NCI-H1105 (cell line): ENCODE results near the gene WDR38.
A peak's percentile ranks its signal among the peaks of the same experiment; 100 is the strongest.

Source experiments
- DNase-seq: peaks from one replicate; lab custom pipeline; 2025; lab: John Stamatoyannopoulos, UW

WDR38 gene, protein sequence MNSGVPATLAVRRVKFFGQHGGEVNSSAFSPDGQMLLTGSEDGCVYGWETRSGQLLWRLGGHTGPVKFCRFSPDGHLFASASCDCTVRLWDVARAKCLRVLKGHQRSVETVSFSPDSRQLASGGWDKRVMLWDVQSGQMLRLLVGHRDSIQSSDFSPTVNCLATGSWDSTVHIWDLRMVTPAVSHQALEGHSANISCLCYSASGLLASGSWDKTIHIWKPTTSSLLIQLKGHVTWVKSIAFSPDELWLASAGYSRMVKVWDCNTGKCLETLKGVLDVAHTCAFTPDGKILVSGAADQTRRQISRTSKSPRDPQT

DNA sequence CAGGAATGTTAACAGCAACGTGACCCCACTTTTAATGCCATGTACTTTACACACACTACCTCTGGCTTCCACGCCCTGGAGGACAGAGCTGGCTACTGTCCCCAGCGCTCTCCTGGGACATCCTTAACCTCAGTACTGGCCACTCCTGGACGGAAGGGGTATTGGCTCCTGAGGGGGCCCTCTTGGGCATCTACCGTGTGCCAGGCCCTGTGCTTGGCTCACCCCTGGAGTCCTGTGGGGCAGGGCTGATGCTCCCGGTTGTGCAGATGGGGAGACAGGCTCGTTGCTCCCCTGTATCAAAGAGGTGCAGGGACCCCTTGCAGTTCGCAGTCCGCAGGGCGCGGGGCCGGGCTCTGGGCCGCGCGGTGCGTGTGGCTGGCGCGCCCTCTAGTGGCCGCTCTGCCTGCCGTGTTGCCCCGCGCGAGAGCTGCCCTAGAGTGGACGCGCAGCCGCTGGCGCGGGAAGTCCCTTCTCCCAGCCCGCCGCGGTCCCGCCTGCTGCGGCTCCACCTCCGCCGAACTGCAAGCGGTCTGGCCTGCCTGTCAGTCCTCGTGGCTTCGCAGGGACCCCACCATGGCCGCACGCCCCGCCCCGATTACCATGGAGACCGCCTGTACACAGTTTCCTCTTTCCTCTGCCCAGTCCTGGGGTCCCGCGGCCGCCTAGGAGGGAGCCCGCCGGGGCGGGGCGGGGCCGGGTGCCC is at the start of gene WDR38:
Gene WDR38, plus strand, starts transcription at position 632 of the 703 bp plus-strand sequence. CDS start 72 bp downstream, outside the sequence.
- peak; percentile 47 for DNase-seq

DNA sequence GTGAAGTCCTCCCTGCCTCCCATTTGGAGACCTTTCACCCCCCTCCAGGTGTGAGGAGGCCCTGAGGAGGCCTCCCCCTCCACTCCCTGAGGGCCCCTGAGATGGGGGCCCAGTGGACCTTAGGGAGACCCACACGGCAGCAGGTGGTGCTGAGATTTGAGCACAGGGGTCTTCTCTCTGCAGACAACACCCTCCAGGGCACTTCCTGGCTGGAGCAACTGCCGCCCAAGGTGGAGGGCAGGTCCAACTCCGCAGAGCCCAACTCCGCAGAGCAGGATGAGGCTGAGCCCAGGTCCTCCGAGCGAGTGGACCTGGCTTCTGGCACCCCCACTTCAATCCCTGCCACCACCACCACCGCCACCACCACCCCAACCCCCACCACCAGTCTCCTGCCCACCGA is 49.3 kb upstream of the WDR38 start:
- no peak for DNase-seq

DNA sequence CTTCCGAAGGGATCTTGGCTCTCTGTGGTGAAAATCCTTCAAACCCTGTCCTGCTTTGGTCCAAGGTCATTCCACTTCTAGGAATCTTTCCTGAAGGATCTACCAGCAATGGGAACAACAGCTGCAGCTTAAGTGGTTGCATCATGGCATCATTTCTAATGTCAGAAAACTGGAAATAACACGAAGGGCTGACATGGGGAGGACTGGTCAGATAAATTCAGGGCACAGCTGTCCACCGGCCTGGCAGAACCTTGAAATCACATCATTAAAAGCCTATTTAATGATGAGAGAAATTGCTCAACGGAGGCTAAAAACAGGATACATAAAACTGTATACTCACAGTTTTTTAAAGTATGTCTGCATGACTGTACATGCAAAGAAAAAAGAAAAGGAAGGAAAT is 48.1 kb upstream of the WDR38 start:
- DNase-seq = no peak

DNA sequence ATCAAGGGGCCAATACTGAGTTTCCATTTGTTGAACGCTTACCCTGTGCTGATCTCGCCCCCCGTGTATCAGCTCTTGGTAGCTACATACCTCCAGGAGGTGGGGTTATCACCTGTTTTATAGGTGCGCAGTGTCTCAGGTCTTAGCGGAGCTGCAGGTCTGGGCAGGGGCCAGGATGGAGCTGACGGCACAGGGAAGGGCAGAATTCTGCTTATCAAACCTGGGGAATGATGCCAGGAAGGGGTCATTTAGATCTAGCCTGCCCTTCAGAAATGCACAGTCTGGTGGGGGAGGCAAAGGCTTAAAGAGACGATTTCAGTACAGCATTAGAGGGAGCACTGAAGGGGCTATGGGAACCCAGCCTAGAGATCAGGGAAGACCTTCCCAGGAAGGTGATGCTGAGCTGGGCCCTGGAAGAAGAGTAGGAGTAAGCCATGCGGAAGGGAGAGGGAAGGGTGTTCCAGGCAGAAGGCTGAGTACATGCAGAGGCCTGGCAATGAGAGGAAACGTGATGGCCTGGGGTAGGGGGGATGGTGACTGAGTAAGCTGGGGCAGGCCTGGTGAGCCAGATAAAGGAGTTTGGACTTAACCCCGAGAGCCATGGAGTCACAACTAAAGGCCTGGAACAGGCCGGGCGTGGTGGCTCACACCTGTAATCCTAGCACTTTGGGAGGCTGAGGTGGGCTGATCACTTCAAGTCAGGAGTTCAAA is 44.9 kb upstream of the WDR38 start:
- DNase-seq = no peak

DNA sequence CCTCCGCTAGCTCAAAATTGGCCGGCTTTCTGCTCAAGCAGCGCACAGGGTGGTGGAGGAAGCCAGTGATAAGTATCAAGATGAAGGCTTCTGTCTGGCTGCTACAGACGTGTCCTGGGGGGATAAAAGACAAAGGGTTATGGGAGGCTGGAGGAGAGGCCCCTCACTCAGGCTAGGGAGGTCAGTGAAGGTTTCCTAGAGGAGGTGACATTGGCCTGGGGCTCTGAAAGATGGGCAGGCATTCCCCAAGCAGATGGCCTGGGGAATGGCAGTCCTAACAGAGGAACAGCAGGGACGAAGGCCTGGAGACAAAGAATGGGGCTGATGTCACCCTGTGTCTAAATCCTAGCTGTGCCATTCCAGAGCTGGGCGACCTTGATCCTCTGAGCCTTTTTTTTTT is 44.0 kb upstream of the WDR38 start:
- DNase-seq = no peak

DNA sequence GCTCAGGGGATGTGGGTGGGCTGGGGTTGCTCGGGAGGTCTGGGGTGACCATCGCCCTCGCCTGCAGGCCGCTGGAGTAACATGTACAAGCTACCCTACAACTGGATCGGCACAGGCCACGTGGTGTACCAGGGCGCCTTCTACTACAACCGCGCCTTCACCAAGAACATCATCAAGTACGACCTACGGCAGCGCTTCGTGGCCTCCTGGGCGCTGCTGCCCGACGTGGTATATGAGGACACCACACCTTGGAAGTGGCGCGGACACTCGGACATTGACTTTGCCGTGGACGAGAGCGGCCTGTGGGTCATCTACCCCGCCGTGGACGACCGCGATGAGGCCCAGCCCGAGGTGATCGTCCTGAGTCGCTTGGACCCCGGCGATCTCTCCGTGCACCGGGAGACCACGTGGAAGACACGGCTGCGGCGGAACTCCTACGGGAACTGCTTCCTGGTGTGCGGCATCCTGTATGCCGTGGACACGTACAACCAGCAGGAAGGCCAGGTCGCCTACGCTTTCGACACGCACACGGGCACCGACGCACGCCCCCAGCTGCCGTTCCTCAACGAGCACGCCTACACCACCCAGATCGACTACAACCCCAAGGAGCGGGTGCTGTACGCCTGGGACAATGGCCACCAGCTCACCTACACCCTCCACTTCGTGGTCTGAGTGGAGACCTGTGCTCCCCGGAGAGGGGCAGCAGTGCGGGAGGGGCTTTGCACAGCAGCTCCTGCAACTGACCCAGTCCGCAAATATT is 43.3 kb upstream of the WDR38 start:
- no peak for DNase-seq

DNA sequence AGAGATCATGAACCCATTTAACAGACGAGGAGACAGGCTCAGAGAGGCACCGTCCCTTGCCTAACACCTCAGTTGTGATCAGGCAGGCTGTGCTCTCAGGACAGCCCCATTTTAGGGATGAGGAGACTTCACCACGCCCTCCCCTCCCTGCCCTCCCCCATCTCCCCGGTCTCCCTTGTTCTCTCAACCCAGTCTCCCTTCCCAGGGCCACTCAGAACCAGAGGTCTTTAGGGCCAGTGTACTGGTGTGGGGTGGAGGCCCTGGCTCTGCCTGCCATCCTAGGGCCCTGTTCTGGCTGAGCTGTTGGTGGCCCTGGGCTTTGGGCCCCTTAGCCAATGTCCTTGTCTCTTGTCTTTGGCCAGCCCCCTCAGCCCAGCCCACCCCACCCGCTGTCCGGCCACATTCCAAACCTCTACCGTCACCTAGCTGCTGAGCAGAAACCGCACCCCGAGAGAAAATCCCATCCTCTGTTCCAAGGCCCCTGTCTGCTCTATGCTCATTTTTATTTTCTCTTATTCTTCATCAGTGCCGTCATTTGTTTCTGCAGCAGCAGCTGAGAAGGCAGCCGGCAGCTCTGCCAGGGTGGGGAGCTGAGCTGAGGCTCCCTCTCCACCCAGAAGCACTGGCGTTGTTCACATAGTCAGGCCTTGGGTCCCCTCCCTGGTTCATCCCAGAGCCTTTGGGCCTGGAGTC is 42.5 kb upstream of the WDR38 start:
- no peak for DNase-seq

DNA sequence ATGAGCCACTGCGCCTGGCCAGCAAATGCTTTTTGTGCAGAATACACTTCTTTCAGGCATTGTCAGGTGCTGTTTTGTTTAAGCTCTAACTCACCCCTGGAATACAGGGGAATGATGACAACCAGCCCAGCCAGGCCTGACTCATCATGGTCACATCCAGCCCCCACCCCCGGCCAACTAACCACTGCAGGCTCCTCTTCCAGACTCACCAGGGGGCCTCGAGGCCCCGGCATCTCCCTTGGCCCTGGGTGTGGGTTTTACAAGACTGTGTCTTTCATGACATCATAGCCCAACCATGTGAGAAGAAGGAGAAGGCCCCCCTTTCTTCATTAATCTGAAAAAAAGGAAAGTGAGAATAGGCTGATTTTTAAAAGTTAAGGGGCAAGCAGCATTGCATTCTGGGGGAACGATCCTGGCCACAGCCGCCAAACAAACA is 40.8 kb upstream of the WDR38 start:
- DNase-seq = no peak

DNA sequence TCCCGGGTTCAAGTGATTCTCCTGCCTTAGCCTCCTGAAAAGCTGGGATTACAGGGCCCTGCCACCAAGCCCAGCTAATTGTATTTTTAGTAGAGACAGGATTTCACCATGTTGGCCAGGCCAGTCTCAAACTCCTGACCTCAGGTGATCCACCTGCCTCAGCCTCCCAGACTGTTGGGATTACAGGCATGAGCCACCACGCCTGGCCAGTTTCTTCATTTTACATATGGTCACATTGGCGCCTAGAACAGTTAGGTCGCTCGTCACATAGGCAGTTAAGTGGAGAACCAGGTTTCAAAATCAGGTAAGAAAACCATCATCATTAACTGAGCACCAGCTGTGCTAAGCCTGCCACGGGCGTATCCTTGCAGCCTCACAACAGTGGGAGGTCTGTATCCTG is 40.2 kb upstream of the WDR38 start:
- DNase-seq = no peak

DNA sequence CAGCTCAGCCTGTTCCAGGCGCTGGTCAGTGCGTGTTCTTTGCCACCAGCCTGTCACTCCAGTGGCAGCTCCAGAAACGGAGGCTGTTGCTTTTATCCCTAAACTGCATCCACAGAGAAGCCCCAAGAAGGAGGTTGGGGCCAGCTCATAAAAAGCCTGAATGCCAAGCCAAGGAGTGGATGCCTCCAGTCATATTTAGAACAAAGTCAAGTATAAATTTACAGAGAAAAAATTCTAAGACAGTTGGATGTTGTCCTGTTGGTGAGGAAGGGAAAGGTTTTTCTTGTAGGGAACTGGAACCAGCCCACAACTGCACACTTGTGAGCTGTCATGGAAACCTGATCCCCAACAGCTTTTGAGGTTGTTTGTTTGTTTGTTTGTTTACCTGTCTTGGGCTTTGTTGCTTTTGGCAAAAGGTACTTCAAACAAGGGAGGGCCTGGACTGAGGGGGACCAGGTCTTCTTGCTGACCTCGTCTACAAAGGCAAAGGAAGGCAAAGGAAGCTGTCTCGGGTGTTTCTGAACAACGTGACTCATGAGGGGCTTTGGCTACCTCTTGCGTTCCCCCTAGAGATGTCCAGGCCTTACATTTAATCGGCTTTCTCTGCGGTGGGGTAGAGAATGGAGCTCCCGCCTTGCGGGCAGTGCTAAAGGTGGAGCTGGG is 39.6 kb upstream of the WDR38 start:
- DNase-seq = no peak

DNA sequence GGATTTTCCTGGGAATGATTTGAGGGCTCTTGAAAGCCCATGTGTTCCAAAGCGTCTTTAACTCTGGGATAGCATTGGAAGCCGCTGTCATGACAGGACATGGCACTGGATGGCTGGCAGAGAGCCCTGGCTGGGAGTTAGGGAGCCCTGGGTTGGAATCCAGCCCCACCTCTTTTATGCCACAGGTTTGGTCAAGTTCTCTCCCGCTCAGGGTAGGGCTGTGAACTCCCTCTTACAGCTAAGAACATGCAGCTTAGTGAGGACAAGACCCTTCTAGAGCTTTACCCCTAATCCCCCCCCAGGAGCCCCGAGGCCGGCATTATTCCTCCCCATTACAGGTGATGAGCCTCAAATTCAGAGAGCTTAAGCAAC is 39.1 kb upstream of the WDR38 start:
- no peak for DNase-seq

DNA sequence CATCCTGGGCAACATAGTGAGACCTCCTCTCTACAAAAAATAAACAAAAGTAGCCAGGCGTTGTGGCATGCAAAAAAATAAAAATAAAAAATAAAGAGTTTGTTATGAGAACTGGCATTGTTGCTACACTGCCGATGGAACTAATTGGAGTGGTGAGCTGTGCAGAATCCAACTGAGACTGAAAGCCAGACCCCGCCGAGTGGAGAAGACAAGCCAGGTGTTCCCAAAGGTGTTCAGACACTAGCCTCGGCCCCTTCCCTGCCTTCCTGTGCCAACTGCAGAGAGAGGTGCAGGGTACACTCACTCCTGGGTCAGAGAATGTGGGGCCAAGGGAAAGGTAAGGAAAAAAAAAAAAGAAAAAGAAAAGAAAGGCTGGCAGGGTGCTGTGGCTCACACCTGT is 37.7 kb upstream of the WDR38 start:
- DNase-seq = no peak

DNA sequence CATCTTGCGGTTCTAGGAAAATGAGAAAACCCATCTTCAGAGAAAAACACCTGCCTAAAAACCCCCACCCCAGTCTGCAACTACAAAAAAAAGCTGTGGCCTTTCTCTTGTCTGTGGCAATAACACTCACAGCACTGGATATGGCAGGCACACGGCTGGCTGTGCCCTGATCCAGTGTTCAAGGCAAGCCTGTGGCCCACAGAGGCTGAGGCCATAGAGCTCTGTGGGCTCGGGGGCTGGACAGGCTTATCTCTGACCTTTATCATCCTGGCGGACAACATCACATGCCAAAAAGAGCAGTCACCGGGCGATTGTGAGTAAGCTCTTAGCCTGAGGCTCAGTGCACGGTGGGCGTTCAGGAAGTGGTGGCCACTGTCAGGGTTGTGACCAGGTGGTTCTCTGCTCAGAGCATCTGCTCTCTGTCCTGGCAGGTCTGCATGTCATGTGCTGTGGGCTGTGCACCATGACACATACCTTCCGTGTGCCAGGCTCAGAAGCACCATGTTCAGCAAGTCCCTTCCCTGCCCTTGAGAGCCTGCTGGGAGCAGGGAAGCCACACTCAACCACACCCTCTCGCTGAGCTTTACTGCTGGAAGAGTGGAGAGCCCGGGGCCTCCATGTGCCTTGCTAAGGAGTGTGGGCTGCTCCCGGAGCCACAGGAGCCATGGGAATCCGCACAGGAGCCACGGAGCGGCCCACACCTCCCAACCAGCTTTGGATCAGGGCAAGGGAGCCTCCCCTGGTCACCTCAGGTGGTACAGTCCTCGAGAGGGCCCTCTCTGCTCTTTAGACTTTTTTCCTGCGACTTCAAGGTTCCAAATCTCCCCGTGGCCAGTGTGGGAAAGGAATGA is 34.6 kb upstream of the WDR38 start:
- DNase-seq = no peak

DNA sequence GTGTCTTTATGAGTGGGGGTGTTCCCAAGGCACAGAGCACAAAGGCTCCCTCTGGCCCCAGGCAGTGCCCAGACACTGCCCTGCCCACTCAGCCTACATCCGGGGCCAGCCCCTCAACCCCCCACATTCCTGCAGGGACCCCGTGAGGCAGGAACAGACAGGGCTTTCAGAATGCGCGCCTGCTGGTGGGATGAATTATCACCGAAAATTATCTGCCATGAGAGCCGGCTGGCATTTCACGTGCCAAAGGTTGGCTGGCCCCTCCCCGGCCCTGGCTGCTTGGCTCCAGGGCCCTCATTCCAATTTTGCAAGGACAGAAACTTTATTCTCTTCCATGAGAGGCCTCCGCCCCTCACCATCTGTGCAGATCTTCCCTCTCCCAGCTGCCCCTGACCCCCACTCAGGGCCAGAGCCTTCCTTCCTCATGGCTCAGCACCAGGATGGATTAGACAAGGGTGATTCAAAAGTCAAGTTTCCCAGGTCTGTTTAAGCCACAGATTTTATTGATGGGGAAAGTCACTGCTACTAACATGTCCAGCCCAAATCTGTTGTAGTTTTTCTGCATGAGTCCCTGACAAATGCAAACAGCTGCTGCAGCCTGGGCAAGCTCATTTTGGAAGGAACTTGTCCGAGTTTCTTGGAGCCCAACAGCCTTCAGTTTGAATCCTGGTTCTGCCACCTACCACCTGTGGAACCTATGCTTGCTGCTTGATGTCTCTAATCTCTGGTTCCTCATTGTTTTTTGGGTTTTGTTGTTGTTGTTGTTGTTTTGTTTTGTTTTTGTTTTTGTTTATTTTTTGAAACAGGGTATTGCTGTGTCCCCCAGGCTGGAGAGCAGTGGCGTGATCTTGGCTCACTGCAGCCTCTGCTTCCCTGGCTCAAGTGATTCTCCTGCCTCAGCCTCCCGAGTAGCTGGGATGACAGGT is 32.3 kb upstream of the WDR38 start:
- DNase-seq = no peak

DNA sequence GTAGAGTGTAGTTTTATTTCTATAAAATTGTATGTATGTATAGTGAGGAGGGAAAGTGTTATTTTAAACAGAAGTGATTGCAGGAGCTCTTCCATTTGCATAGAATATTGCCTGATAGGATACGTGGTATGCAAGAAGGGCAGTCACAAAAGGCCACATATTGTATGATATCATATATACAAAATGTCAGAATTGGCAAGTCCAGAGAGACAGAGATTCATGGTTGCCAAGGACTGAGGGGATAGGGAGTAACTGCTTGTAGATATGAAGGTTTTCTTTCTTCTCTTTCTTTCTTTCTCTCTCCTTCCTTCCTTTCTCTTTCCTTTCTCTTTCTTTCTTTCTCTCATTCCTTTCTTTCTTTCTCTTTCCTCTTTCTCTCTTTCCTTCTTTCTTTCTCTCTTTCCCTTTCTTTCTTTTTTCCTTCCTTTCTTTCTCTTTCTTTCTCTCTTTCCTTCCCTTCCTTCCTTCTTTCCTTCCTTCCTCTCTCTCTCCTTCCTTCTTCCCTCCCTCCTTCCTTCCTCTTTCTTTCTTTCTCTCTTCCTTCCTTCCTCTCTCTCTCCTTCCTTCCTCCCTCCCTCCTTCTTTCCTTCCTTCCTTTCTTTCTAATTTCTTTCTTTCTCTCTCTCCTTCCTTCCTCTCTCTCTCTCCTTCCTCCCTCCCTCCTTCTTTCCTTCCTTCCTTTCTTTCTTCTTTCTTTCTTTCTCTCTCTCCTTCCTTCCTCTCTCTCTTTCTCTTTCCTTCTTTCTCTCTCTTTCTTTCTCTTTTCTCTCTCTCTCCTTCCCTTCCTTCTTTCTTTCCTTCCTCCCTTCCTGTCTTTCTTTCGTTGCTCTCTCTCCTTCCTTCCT is 24.5 kb upstream of the WDR38 start:
- DNase-seq = no peak

DNA sequence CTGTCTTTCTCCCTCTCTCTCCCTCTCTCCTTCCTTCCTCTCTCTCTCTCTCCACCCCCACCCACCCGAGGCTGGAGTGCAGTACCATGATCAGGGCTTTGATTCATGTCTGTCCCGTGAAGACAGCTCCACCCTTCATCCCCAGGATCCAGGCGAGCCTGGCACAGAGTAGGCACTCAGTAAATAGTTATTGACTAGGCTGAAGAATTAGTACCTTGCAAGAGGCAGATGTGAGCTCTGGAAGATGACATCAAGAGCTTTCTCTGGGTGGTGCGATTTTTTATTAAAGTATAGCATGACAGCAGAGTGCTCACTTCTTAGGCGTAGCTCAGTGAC is 24.0 kb upstream of the WDR38 start:
- DNase-seq = no peak

DNA sequence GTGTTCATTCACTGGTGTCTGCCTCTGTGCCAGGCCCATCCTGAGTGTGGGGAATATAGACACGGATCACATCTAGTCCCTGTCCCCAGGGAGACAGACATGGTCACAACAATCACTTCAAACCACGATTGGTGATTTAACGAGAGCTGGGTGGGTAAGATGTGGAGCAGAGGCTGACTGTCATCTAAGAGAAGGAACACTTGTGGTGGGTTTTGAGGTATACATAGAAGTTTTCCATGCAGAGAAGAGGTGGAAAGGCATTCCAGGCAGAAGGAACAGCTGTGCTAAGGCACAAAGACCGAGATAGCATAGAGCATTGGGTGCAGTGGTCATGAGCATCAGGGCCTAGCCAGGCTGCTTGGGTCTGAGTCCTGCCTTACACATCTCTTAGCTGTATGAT is 22.7 kb upstream of the WDR38 start:
- DNase-seq = no peak

DNA sequence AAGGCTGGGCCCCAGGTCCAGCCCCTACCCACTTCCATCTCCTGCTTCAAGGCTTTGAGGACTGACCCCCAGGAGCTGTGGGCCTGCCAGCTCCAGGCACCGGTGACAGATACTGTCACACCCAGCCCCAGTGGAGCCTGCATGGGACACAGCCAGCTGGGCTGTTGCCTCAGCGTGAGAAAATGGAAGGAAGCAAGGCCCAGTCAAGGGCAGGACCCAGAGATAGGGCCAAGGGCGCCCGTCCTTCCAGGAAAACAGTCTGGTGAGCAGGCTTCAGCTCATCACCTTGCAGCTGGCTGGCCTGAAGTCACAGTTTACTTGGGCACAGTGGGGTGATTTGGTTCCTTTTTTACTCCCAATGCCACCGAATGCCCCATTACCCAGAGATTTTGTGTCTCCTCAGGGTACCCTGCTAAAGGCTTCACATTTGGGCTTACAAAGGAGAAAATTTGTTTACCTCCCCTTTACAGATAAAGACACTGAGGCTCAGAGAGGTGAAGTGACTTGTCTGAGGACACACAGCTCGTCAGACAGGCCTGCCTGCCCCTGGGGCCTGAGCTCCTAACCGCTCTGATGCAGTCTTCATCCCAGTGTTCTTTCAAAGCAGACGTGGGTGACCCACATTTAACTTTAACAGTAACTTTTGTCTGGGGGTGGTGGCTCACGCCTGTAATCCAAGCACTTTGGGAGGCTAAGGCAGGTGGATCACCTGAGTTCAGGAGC is 21.5 kb upstream of the WDR38 start:
- no peak for DNase-seq
